B cell (primary cell): ENCODE measurements around the gene ZBTB34. TPM values are rescaled to one million over a fixed set of nuclear protein-coding genes. Genes with fewer than 3 reads are reported as not detected.

Source experiments
- ATAC-seq: fragments of 200-7000 bp; cut with Tn5 transposase; one replicate; pipeline ENCODE4 v1.10.0; 2021; ENCODE audit warnings: low read depth, mild to moderate bottlenecking, moderate number of reproducible peaks, moderate library complexity
- CTCF ChIA-PET: fragments of 350-600 bp; sonication (Branson Sonifier 250); formaldehyde crosslinking; loops from one replicate; lab custom pipeline; 2021; ENCODE audit warnings: antibody characterized with exemption, inconsistent platforms; lab: Charles Lee
- POLR2A ChIA-PET: fragments of 350-600 bp; sonication (Branson Sonifier 250); formaldehyde crosslinking; loops from one replicate; lab custom pipeline; 2021; ENCODE audit warnings: antibody characterized with exemption; lab: Charles Lee
- DNase-seq: peaks from one replicate; pipeline ENCODE4 v3.0.0; 2013
- H2AFZ ChIP-seq: 2 replicates; pipeline ENCODE4 v1.6.1; 2012; ENCODE audit warnings: mild to moderate bottlenecking, low read depth, low read length; ENCODE audit not compliant: insufficient read depth, poor library complexity, severe bottlenecking
- H3K27ac ChIP-seq, 2 donors: 1 replicate in 1 of 2; 2 replicates in 1 of 2; pipeline ENCODE4 v1.5.1; 2012 to 2013; ENCODE audit warnings: low read length in 2 of 2, mild to moderate bottlenecking in 2 of 2, moderate library complexity in 1 of 2
- H3K27me3 ChIP-seq, 4 experiments: fragments of 200-600 bp in 1 of 4; sonication (generic) in 1 of 4; replicated peaks in 1 of 4; 1 replicate in 2 of 4; 2 replicates in 2 of 4; pipeline versions ENCODE4 v1.6.1 to v1.7.0; 2013 to 2016; ENCODE audit warnings: low read length in 3 of 4, mild to moderate bottlenecking in 2 of 4, mixed read lengths in 1 of 4, moderate library complexity in 1 of 4; ENCODE audit not compliant: insufficient read depth in 4 of 4, control insufficient read depth in 3 of 4; ENCODE audit errors: control extremely low read depth in 1 of 4
- H3K36me3 ChIP-seq, 2 experiments: replicated peaks in 1 of 2; 1 replicate in 1 of 2; 2 replicates in 1 of 2; pipeline versions ENCODE4 v1.6.1 to v1.7.1; 2013; ENCODE audit warnings: low read length in 1 of 2; ENCODE audit not compliant: insufficient read depth in 2 of 2, control insufficient read depth in 1 of 2; ENCODE audit errors: control extremely low read depth in 1 of 2, extremely low read depth in 1 of 2
- H3K4me1 ChIP-seq, 2 donors: fragments of 200-600 bp in 1 of 2; sonication (generic) in 1 of 2; 1 replicate in 1 of 2; 2 replicates in 1 of 2; pipeline versions ENCODE4 v1.5.1 to v1.6.1; 2013 to 2017; ENCODE audit warnings: low read length in 2 of 2; ENCODE audit not compliant: control insufficient read depth in 2 of 2, insufficient read depth in 2 of 2
- H3K4me2 ChIP-seq: replicated peaks from 2 replicates; pipeline ENCODE3; 2012; ENCODE audit warnings: mild to moderate bottlenecking, low read depth, low read length; ENCODE audit not compliant: poor library complexity, severe bottlenecking
- H3K4me3 ChIP-seq, 5 experiments: fragments of 200-600 bp in 1 of 5; sonication (generic) in 1 of 5; 1 replicate in 3 of 5; 2 replicates in 2 of 5; pipeline versions ENCODE4 v1.5.1 to v1.7.0; 2011 to 2016; ENCODE audit warnings: low read length in 4 of 5, mild to moderate bottlenecking in 4 of 5, low read depth in 2 of 5, control low read depth in 1 of 5, moderate library complexity in 1 of 5; ENCODE audit not compliant: insufficient read depth in 1 of 5; ENCODE audit errors: control extremely low read depth in 1 of 5, extremely low read depth in 1 of 5
- H3K79me2 ChIP-seq: fragments of 200-600 bp; sonication (generic); one replicate; pipeline ENCODE4 v1.6.0; 2016; ENCODE audit warnings: low read length; ENCODE audit not compliant: control insufficient read depth, insufficient read depth
- H3K9ac ChIP-seq: fragments of 200-600 bp; sonication (generic); 2 replicates; pipeline ENCODE4 v1.6.1; 2017; ENCODE audit warnings: mild to moderate bottlenecking, low read length, moderate library complexity
- H3K9me3 ChIP-seq, 3 donors: one replicate each; pipeline versions ENCODE4 v1.6.1 to v1.7.1; 2013; ENCODE audit warnings: low read length in 2 of 3; ENCODE audit not compliant: control insufficient read depth in 2 of 3, insufficient read depth in 1 of 3; ENCODE audit errors: control extremely low read depth in 1 of 3
- H4K20me1 ChIP-seq: 2 replicates; pipeline ENCODE4 v1.6.0; 2012; ENCODE audit warnings: mild to moderate bottlenecking, low read length; ENCODE audit not compliant: insufficient read depth, control insufficient read depth, poor library complexity, severe bottlenecking
- H3K27ac Mint-ChIP-seq: one replicate; pipeline ENCODE4 v1.8.0; 2021; ENCODE audit warnings: mixed read lengths
- H3K27me3 Mint-ChIP-seq: one replicate; pipeline ENCODE4 v1.8.0; 2021; ENCODE audit warnings: mixed read lengths
- H3K4me1 Mint-ChIP-seq: one replicate; pipeline ENCODE4 v1.8.0; 2021; ENCODE audit warnings: mixed read lengths
- H3K4me3 Mint-ChIP-seq: one replicate; pipeline ENCODE4 v1.8.0; 2021; ENCODE audit warnings: mixed read lengths
- H3K9me3 Mint-ChIP-seq: one replicate; pipeline ENCODE4 v1.8.0; 2022; ENCODE audit warnings: mixed read lengths; ENCODE audit not compliant: insufficient read depth
- CTCF ChIP-seq: fragments of 200-600 bp; IDR thresholded peaks from one replicate; pipeline ENCODE4 v1.8.0; 2022; ENCODE audit warnings: antibody characterized with exemption, mild to moderate bottlenecking
- EZH2 ChIP-seq: IDR thresholded peaks from 2 replicates; pipeline ENCODE4 v1.6.1; 2012; ENCODE audit warnings: borderline replicate concordance, low read depth, mild to moderate bottlenecking, moderate library complexity, low read length; ENCODE audit not compliant: insufficient read depth, poor library complexity, severe bottlenecking
- WGBS: methylation state at CpG from one replicate; pipeline ENCODE4 v1.1.5; 2013; ENCODE audit warnings: missing lambda C conversion rate; ENCODE audit not compliant: insufficient coverage; 5-methylcytosine and 5-hydroxymethylcytosine counted together
- intact Hi-C: fragments of 100-400 bp; cut with micrococcal nuclease; formaldehyde crosslinking; loops from one replicate; pipeline ENCODE4 v1.10.0; 2022
- polyA plus RNA-seq: library from polyadenylated mRNA; depleted of rRNA; stranded (reverse); fragments of >200 nt; gene quantifications from 2 replicates; pipeline ENCODE4 v1.2.3, GENCODE V29; 2012
- total RNA-seq, 2 donors: library from RNA; stranded (reverse); fragments of 120-200 nt in 1 of 2; gene quantifications; 1 replicate in 1 of 2; 2 replicates in 1 of 2; pipeline versions ENCODE4 v1.2.3 to v1.2.4, GENCODE V29; 2013 to 2022

ZBTB34 gene
- total and polyA plus RNA-seq, 2 donors (not counting 1 experiment from before 2014, with no cell fraction given) = 3.8 to 12.1 TPM

- peaks cover 7% of the 10 kb centered on the region for H4K20me1 ChIP-seq
- TF ChIP-seq EZH2 = no peak
- TF ChIP-seq CTCF = no peak
- 73% methylated on average over 12 of the region's 12 CpGs for WGBS
- H3K27me3 ChIP-seq = no peaks in the 10 kb centered on the region
- CTCF ChIA-PET = interaction anchor here (1.2 kb wide), 1 partner anchor 133 kb away, joined by 3 read pairs; no protein-coding TSS in a partner anchor
- POLR2A ChIA-PET = no interaction called here
- H3K27ac ChIP-seq = no peak overlapping the region
- H3K4me3 ChIP-seq = no peak overlapping the region
- H3K4me1 ChIP-seq = peaks cover 0 to 3% of the 10 kb centered on the region in 2 donors
- peaks cover 0 to 20% of the 10 kb centered on the region in 2 experiments for H3K36me3 ChIP-seq
- intact Hi-C loops = no loop called here
- no peak overlapping the region for H3K4me2 ChIP-seq
- no peak for DNase-seq
- H3K9me3 Mint-ChIP-seq = no peaks in the 10 kb centered on the region
- H3K9ac ChIP-seq = no peak overlapping the region
- H3K27me3 Mint-ChIP-seq = no peaks in the 10 kb centered on the region
- no peak overlapping the region for H3K4me3 Mint-ChIP-seq
- no peak overlapping the region for H3K27ac Mint-ChIP-seq
- ATAC-seq = no peak
- peaks cover 30% of the 10 kb centered on the region for H3K4me1 Mint-ChIP-seq
- H3K79me2 ChIP-seq = peaks cover 18% of the 10 kb centered on the region
- no peaks in the 10 kb centered on the region for H3K9me3 ChIP-seq
- H2AFZ ChIP-seq = no peak overlapping the region
Observed at GRCh38 chr9:126838895-126839294, 21.5 kb upstream of the ZBTB34 start.

DNA sequence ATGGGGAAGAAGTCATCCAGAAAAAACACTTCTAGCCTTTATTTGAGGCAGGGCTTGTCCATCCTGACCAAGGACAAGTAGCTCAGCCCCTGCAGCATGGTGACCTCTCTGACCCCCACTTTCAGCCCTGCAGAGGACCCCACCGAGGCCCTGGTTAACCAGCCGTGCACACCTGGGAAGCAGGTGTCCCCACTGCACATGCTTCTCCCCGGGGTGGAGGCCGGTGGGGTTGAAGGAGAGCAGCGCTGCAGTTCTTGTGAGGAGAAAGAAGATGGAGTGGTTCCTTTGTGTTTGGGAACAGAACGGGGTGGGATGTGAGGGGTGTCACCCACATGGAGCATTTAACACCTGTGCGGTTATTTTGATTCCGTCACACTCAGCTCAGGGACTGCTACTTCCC lies 21.1 kb upstream of the ZBTB34 start:
- no peaks in the 10 kb centered on the region for H3K27me3 ChIP-seq
- intact Hi-C loops = no loop called here
- H3K4me1 ChIP-seq = no peaks in the 10 kb centered on the region
- H4K20me1 ChIP-seq = peaks cover 7% of the 10 kb centered on the region
- no peaks in the 10 kb centered on the region for H3K27me3 Mint-ChIP-seq
- CTCF ChIA-PET = interaction anchor here (1.2 kb wide), 1 partner anchor 133 kb away, joined by 3 read pairs; no protein-coding TSS in a partner anchor
- ATAC-seq (no peak), DNase-seq (no peak)
- H3K9ac ChIP-seq = no peak overlapping the region
- no peak overlapping the region for H3K4me3 ChIP-seq
- no peak overlapping the region for H3K4me3 Mint-ChIP-seq
- no peaks in the 10 kb centered on the region for H3K9me3 Mint-ChIP-seq
- peaks cover 14% of the 10 kb centered on the region for H3K79me2 ChIP-seq
- WGBS = 96% methylated on average over 4 of the region's 8 CpGs
- H3K27ac ChIP-seq = no peak overlapping the region
- H2AFZ ChIP-seq = no peak overlapping the region
- POLR2A ChIA-PET = no interaction called here
- H3K4me1 Mint-ChIP-seq = peaks cover 26% of the 10 kb centered on the region
- no peak overlapping the region for H3K27ac Mint-ChIP-seq
- TF ChIP-seq CTCF (no peak), EZH2 (no peak)
- no peak overlapping the region for H3K4me2 ChIP-seq
- H3K36me3 ChIP-seq = peaks cover 0 to 16% of the 10 kb centered on the region in 2 experiments
- H3K9me3 ChIP-seq = no peaks in the 10 kb centered on the region
